Suppressor macrophage treated with lipopolysaccharide for 1 hour (primary cell): Measurements from ENCODE around the gene PPARD.

Experiments
- DNase-seq, 3 donors: peaks; one replicate each; pipeline ENCODE4 v3.0.0-alpha.2; 2020 to 2022

PPARD gene

DNA sequence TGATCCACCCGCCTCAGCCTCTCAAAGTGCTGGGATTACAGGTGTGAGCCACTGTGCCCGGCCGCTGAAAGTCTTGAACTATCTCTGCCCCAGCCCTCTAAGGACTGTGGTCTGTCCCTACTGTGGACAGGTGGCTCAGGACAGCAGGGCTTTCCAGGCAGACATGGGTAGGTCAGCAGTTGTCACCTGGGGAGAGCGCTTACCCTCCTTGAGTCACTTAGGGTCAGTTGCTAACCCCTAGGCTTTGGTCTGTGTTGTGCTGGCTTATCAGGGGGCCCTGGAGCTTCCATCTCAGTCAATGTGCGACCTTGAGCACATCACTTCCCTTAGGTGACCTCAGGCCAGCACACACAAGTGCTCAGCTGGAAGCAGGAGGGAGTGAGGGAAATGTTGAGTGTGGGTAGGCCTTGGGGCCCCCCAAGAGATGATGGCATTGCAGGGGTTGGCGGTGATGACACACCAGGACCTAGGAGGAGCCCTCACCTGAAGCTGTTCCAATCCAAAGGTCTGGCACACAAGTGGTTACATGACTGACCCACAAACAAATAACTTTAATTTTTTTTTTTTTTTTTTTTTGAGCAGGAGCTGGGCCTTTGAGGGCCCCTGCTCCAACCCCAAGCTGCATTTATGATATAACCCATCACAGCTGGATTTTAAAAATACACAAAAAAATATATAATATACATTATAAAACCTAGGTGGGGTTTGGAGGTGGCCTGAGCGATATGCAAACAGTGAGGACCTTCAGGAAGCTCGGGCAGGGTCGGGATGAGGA lies 130.9 kb downstream of the PPARD start:
- no peak for DNase-seq

DNA sequence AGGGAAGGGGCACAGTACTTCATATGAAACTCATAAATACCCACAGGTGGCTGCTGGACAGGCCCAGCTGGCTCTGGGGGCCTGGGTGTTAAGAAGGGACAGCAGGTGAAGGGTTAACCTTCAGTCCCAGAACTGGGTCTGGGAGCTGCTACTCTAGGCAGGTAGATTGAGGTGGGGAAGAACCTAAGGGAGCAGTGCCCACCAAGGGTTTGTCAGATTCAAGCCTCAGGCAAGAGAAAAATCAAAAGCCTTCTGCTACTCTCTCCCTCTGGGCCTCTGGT lies 131.4 kb downstream of the PPARD start:
- no peak for DNase-seq

DNA sequence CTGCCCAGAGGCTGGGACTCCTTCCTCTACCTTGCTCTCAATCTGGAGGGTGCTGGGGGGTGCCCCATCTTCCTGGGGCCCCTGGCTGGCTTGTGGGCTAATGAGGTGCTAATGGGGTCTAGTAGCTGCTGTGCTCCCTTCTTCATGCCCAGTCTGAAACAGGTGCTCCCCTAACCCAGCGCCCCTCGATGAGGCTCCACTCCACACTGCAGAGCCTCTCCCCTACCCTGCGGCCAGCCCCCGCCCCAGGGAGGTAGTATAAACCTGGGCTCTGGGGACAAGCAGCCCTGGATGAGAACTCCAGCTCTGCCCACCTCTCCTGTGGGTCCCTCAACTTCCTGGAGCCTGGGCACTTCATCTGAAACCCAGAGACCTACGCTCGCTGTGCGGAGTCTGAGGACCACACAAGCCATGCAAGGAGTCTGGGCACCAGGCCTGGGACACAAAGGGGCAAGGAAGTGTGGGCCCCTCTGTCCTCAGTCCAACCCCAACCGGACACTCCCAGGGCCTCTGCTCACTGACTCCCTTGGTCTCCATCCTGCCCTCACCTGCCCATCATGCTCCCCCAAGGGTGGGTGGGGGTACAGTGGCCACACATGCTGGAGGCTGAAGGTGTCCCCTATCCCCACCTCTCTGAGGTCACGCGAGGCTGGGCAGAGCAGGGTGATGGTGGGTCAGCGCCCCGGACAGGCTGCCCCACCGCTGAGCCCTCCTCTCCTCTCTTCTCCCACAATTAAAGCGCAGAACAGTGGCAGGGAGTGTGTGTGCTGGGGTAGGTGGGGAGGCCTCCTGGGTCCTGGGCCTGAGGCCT lies 132.0 kb downstream of the PPARD start:
- DNase-seq: no peak

DNA sequence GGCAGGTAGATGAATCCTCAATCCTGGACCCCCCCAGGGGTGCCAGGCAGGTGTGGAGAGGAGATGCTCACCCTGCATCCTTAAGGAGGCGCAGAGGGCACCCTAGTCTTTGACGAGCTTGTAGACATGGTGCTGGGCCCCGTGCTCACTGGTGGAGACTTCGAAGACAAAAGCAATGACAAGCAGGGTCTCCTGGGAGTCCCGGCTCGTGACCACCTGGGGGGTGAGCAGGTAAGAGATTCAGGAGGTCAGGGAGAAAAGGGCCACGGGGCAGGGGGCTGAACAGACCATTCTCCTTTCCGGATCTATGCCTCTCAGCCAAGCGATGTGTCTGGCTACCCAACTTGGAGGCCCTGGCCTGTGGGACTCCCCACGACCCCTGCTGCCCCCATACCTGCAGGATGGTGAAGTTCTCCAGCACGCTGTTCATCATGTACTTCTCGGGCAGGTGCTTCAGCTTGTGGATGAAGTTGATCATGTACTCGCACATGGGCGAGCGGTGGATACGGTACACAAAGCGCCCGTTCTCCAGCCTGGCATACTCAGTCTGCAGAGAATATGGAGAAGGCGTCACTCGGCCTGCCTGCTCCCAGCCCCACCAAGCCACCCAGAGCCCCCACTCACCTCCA lies 132.7 kb downstream of the PPARD start:
- DNase-seq: no peak

DNA sequence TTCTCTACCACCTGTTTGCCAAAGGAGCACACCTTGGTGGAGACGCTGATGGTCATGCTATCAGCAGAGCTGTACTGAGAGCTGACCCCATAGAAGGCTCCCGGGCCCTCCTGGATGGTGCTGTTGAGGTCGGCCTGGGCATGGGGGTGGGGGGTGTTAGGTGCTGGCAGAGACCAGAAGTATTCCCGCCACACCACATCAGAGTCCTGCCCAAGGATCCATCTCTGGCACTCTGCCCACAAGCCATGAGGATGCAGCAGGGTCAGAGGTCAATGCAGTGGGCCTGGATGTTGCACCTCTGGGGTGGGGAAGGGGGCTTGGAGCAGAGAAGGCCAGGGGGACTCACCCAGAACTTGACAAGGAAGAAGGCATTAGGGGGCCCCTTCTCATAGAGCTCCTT lies 133.2 kb downstream of the PPARD start:
- no peak for DNase-seq

DNA sequence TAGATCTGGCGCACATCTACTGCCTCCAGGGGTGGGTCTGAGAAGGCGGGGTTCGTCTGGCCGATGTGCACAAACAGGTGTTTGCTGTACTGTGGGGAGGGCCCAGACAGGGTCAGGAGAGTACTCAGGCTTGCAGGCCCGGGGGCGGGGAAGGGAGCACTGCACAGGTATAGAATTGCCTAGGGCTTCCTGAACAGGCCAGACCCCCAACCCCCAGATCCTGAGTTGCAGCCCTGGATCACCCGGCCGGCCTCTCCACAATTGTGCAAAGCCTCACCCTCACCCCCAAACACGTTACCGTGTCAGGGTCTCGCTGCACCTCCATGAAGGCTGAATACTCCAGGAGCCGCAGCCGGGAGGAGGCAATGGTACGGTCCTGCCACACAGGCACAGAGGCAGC lies 133.6 kb downstream of the PPARD start:
- no peak for DNase-seq

DNA sequence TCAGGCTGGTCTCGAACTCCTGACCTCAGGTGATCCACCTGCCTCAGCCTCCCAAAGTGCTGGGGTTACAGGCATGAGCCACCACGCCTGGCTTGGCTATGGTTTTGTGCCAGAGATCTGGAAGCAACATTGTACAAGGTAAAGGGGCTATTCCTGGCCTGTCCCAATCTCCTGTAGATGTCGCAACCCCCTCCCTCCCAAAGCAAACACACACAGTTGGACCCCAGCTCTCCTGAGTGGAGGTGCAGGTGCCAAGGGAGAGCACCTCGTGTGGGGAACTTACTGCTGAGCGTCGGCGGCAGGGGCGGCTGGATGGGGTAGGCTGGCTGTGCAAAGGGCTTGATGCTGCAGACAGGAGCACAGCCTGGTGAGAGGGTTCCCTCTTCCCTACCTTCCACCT lies 134.7 kb downstream of the PPARD start:
- no peak for DNase-seq
